GM10266 (cell line): ENCODE measurements around the gene ANTXR1.

Source experiments
- DNase-seq: peaks from one replicate; pipeline ENCODE4 v3.0.0; 2012; ENCODE audit errors: extremely low spot score
- TF ChIP-seq, protein P1 (sequence below): IDR thresholded peaks from 2 replicates; pipeline ENCODE4 v1.5.1; 2012; ENCODE audit warnings: mild to moderate bottlenecking, low read depth; ENCODE audit not compliant: control insufficient read depth, insufficient read depth; ENCODE audit errors: missing control alignments

Gene ANTXR1

DNA sequence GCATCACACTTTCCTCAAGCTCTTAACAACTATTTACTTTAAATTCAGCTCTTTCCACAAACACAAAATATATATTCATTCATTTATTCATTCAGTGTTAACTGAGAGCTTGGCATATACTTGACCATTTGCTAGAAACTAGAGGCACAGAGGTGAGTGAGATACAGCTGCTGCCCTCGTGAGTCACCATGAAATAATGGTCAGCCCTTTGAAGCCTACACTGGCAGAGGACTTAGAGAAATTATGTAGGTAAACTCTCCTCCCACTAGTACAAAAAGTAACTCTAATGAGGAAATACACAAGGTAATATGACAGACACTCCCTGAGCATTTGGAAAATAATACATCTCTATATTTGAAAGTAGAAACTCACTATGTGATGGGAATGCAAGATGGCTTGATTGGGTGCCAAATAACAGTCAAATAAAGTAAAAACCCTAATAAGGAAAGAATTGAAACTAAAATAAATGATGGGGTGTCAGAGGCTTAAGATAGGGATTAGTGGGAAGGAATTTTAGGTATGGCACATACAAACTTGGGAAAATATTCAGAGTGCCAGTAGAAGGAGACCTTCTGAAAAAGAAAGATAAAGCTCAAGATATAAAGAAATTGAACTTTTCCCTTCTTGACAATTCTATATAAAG is 61.1 kb downstream of the ANTXR1 start:
- no peak for DNase-seq
- TF ChIP-seq, protein P1, sequence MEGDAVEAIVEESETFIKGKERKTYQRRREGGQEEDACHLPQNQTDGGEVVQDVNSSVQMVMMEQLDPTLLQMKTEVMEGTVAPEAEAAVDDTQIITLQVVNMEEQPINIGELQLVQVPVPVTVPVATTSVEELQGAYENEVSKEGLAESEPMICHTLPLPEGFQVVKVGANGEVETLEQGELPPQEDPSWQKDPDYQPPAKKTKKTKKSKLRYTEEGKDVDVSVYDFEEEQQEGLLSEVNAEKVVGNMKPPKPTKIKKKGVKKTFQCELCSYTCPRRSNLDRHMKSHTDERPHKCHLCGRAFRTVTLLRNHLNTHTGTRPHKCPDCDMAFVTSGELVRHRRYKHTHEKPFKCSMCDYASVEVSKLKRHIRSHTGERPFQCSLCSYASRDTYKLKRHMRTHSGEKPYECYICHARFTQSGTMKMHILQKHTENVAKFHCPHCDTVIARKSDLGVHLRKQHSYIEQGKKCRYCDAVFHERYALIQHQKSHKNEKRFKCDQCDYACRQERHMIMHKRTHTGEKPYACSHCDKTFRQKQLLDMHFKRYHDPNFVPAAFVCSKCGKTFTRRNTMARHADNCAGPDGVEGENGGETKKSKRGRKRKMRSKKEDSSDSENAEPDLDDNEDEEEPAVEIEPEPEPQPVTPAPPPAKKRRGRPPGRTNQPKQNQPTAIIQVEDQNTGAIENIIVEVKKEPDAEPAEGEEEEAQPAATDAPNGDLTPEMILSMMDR = no peak

DNA sequence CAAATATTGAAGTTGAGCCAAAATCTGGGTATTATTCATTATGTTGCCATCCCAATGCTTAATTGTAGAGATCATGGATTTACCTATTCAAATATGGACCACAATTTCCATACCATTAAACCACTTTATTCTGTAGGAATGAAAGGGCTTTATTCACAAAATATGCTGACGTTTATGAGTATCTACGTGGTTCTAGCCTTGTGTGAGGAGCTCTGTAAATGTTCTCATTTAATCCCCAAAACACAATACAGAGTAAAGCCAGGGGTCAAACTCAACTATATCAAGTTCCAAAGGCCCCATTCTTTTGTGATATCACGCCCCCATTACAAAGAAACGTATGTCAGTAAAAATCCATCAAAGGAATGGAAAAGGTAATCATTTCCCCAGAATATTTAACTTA is 61.9 kb downstream of the ANTXR1 start:
- TF ChIP-seq, protein P1 = no peak
- no peak for DNase-seq

DNA sequence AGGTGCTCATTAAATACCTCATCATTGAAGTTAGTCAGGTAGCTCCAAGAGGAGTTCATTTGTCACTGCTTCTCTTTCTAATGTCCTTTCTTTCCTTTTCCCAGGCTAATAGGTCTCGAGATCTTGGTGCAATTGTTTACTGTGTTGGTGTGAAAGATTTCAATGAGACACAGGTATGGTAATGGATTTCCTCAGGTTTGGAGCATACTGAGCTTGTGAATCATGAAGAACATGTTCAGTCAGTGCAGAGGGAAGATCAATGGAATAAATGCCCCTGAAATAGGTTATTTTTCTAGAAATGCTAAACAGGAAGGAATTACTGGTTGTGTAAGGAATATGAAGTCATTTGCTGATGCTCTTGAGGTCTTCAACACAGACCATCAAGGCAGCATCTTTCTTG is 62.5 kb downstream of the ANTXR1 start:
- TF ChIP-seq, protein P1 = no peak
- no peak for DNase-seq

DNA sequence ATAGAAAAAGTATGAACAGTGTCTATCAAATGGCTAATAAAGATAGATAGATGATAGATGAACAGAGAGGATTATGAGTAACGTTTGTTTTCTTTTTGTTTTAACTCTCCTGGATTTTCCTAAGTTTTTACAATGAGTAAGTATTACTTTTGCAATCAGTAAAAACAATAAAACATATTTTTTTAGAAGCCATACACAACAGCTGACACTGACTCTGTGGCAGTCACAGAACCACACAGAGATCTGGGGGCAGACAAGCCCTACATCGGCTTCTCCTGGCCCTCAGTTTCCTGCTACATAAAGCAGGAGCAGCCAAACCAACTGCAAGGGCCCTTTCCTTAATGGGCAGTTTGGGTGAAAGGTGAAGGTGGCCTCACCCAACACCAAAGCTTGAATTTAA is 63.6 kb downstream of the ANTXR1 start:
- TF ChIP-seq, protein P1 = no peak
- no peak for DNase-seq

DNA sequence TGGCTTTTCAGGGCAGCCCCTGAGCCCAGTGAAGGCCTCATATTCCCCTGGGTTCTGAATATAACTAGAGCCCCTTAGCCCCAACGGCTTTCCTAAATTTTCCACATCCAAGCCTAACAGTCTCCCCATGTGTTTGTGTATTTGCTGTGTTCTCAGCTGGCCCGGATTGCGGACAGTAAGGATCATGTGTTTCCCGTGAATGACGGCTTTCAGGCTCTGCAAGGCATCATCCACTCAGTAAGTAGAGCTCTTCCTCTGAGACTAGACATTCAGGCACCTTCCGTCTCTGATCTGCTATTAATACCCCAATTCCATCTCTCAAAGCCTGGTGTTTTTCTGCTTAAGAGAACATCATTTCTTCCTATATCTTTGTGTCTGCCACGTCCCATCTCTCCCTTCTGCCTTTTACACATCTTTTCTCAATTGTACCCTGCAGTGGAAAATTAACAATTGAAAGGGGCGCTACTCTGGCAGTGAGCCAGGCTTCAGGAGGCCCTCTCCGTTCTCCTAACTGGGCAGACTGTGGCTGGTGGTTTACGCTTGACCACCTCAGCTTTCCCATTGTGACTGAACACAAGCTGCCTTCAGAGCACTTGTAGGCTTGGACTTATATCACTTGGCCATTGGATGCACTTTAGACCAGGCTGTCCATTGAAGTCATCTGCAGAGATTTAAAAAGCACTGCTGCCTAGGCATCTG is 64.4 kb downstream of the ANTXR1 start:
- DNase-seq = no peak
- TF ChIP-seq, protein P1 = no peak

DNA sequence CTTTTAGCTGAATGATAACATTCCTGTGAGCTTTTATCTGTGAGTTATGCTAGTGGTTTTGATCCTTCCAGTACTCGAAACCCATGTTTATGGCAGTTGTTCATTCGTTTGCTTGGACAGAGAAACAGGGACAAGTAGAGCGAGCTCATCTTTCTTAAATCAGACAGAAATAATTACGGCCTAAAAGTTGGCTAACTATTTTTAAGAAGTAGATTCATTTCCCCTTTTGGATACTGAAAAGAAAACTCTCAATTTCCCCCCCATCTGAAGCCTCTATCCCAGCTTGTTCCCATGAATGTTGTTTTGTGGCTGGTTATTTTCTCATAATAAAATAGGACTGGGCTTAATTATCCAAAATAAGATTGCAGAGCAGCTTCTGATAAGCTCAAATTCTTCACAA is 67.1 kb downstream of the ANTXR1 start:
- TF ChIP-seq, protein P1 = no peak
- no peak for DNase-seq

DNA sequence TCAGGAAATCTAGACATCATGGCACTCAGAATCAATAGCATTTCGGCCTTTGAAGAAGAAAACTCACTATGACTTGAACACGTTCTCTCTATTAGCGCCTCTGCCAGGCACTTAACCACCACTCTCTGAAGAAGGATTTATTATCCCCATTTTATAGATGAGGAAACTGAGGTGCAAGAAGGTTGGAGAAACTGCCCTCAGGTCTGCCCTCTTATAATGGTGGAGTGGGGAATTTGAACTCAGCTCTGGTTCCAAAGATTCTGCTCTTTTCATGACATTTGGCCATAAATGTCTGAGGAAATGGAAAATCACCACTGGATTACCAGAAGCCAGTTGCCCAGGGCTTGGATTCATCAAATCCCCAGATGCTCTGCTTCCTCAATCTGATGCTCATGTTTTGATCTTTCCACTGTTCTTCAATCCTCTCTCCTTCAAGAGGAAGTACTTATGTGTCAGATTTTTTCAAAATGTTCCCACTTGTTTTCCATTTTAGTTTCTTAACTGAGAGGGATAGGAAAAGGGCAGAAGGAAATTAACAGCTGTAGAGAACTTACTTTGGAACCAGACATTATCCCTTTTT is 68.1 kb downstream of the ANTXR1 start:
- DNase-seq = no peak
- TF ChIP-seq, protein P1 = no peak
